Type B pancreatic cell (in vitro differentiated cells): Measurements from ENCODE around the gene DUSP22. TPM values are rescaled to one million over a fixed set of nuclear protein-coding genes. Genes with fewer than 3 reads are reported as not detected.

Experiments used
- DNase-seq: peaks from one replicate; pipeline ENCODE4 v3.0.0; 2021; ENCODE audit warnings: mixed read lengths; ENCODE audit not compliant: unreplicated experiment; ENCODE audit errors: extremely low spot score
- H3K27ac Mint-ChIP-seq: 2 replicates; pipeline ENCODE4 v1.8.0; 2021; ENCODE audit warnings: mild to moderate bottlenecking, mixed read lengths
- H3K27me3 Mint-ChIP-seq: 2 replicates; pipeline ENCODE4 v1.8.0; 2021; ENCODE audit warnings: mixed read lengths
- H3K36me3 Mint-ChIP-seq: 2 replicates; pipeline ENCODE4 v1.8.0; 2021; ENCODE audit warnings: mixed read lengths
- H3K4me1 Mint-ChIP-seq: one replicate; pipeline ENCODE4 v1.8.0; 2021; ENCODE audit warnings: mixed read lengths; ENCODE audit not compliant: unreplicated experiment
- H3K4me3 Mint-ChIP-seq: 2 replicates; pipeline ENCODE4 v1.8.0; 2021; ENCODE audit warnings: mild to moderate bottlenecking, mixed read lengths
- H3K9me3 Mint-ChIP-seq: 2 replicates; pipeline ENCODE4 v1.8.0; 2021; ENCODE audit warnings: mixed read lengths
- total RNA-seq: library from RNA; stranded (reverse); gene quantifications from 2 replicates; pipeline ENCODE4 v1.2.1, GENCODE V29; 2021; ENCODE audit warnings: low replicate concordance
- TF ChIP-seq, protein P1 (sequence below): fragments of 200-600 bp; sonication (generic); conservative IDR thresholded peaks from 2 replicates; pipeline ENCODE4 v1.5.0; 2021; ENCODE audit warnings: antibody characterized with exemption, mild to moderate bottlenecking

Gene DUSP22
- total RNA-seq, 1 donor from 2014 or later: 25.0 TPM

DNA sequence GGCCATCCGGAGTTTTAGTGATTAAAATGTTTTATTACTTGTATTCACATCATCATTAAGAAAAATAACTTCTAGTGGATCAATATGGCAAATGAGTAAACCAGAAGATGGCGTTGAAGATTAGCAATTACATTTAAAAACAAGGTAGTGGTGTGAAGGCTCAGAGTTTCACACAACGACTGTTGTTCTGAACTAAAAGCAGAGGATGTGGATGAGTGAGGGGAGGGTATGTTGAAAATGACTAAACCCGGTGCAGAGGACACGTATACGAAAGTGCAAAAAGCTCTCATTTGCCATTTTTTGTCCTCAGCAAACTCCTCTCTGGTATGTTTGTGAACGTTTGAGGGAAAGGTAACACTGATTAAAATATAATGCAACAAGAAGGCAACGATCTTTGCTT lies 97.3 kb downstream of the DUSP22 start:
- H3K27ac Mint-ChIP-seq: no peak overlapping the region
- peaks cover 94% of the 10 kb centered on the region for H3K27me3 Mint-ChIP-seq
- no peak overlapping the region for H3K4me3 Mint-ChIP-seq
- DNase-seq: no peak
- H3K9me3 Mint-ChIP-seq: no peaks in the 10 kb centered on the region
- H3K4me1 Mint-ChIP-seq: peaks cover 5% of the 10 kb centered on the region
- no peaks in the 10 kb centered on the region for H3K36me3 Mint-ChIP-seq
- TF ChIP-seq, protein P1, sequence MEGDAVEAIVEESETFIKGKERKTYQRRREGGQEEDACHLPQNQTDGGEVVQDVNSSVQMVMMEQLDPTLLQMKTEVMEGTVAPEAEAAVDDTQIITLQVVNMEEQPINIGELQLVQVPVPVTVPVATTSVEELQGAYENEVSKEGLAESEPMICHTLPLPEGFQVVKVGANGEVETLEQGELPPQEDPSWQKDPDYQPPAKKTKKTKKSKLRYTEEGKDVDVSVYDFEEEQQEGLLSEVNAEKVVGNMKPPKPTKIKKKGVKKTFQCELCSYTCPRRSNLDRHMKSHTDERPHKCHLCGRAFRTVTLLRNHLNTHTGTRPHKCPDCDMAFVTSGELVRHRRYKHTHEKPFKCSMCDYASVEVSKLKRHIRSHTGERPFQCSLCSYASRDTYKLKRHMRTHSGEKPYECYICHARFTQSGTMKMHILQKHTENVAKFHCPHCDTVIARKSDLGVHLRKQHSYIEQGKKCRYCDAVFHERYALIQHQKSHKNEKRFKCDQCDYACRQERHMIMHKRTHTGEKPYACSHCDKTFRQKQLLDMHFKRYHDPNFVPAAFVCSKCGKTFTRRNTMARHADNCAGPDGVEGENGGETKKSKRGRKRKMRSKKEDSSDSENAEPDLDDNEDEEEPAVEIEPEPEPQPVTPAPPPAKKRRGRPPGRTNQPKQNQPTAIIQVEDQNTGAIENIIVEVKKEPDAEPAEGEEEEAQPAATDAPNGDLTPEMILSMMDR: no peak

DNA sequence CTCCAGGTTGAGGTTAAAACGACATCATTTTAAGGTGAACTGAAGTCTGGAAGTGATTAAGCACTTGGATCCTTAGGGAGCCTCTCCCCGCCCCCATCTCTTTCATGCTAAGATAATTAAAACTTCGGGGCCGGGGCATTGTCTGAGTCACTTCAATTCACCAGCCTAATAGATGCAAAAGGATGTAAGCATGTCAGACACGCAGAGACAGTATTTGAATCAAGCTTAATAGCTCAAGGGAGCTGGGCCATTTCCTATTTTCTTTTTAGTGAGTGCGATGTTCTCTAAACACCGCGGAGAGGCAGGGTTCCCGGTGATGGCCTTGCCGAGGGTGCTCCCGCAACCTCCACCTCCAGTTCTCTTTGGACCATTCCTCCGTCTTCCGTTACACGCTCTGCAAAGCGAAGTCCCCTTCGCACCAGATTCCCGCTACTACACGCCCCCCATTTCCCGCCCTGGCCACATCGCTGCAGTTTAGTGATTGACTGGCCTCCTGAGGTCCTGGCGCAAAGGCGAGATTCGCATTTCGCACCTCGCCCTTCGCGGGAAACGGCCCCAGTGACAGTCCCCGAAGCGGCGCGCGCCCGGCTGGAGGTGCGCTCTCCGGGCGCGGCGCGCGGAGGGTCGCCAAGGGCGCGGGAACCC lies 98.7 kb downstream of the DUSP22 start:
- H3K27ac Mint-ChIP-seq: no peak overlapping the region
- TF ChIP-seq, protein P1: no peak
- no peaks in the 10 kb centered on the region for H3K9me3 Mint-ChIP-seq
- H3K27me3 Mint-ChIP-seq: peaks cover 94% of the 10 kb centered on the region
- H3K4me1 Mint-ChIP-seq: peaks cover 5% of the 10 kb centered on the region
- peak overlapping the region; percentile 83 for H3K4me3 Mint-ChIP-seq
- DNase-seq: no peak
- H3K36me3 Mint-ChIP-seq: no peaks in the 10 kb centered on the region

DNA sequence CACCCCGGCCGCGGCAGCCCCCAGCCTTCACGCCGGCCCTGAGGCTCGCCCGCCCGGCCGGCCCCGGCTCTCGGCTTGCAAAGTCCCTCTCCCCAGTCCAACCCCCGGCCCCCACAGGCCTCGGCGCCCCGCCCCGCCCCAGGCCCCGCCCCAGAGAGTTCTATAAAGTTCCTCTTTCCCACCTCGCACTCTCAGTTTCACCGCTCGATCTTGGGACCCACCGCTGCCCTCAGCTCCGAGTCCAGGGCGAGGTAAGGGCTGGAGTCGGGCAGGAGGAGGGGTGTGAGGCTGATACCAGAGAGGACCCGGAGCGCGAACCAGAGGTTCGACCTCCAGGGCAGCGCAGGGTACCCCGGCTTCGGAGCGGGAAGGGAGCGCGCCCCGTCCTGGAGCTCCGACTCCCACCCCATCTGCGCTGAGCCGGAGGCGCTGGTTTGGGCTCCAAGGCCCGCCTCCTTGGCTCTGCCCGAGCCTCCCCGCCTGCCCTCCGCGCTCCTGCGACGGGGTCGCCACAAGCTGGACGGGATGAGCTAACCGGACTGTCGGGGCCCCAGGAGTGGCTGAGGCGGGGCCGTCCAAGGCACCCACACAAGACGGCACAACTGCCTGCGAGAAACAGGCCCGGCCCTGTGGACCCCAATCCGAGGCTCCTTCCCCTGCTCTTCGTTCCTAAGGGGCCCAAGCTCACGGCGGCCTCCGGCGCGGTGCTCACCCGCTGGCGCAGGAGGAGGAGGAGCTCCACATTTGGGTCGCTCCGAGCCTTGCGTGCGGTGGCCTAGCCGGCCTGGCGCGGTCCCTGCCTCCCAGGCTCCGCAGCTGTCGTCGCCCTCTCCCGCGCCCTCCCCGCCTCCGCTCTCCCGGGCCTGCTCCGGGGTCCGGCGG lies 99.5 kb downstream of the DUSP22 start, which contains the start of gene IRF4:
TSS of gene IRF4 (plus strand) at position 194 of the 882 bp plus-strand sequence. CDS start 1,401 bp downstream, outside the sequence.
- Mint-ChIP-seq H3K4me1 (peaks cover 5% of the 10 kb centered on the region), H3K36me3 (no peaks in the 10 kb centered on the region), H3K27me3 (peaks cover 92% of the 10 kb centered on the region), H3K9me3 (no peaks in the 10 kb centered on the region), H3K4me3 (peak within 1 kb of the TSS; percentile 83), H3K27ac (no peak within 1 kb of the TSS)
- DNase-seq: no peak
- TF ChIP-seq, protein P1: no peak

DNA sequence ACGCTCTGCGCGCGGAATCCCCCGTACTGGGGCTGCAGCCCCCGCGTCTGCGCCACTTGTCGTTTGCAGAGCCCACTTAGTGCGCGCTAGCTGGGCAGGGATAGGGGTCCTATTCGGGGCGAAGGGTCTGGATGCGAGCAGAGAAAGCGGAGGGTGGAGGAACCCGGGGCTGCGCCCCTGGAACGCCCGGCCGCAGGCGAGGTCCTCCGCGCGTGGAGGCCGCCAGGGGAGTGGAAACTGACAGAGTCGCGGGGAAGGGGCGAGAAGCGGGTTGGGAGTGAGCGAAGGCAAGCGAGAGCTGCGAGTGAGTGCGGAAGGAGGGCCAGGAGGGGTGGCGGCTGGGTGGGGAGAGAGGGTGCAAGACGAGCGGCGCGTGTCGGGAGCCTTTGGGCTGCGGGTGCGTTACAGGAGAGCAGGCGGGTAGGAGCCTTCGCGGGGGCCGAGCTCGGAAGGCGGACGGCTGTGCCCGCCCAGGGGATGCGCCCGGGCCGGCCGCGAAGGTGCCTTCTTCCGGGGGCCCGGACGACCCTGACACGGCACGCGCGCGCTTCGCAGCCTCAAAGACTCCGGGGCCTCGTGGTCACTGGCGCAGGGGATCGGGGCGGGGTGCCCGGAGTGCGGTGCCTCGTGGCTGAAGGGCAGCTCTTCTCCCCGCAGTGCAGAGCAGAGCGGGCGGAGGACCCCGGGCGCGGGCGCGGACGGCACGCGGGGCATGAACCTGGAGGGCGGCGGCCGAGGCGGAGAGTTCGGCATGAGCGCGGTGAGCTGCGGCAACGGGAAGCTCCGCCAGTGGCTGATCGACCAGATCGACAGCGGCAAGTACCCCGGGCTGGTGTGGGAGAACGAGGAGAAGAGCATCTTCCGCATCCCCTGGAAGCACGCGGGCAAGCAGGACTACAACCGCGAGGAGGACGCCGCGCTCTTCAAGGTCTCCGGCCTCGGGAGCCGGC lies 100.4 kb downstream of the DUSP22 start:
- Mint-ChIP-seq H3K27ac (no peak overlapping the region), H3K4me1 (peaks cover 5% of the 10 kb centered on the region), H3K27me3 (peaks cover 92% of the 10 kb centered on the region), H3K36me3 (no peaks in the 10 kb centered on the region), H3K9me3 (no peaks in the 10 kb centered on the region), H3K4me3 (peak overlapping the region; percentile 70)
- no peak for DNase-seq
- TF ChIP-seq, protein P1: no peak
